Brain pericyte (primary cell): Measurements from ENCODE around the gene TGFBI.

Source experiments
- DNase-seq: peaks from one replicate; pipeline ENCODE4 v3.0.0-alpha.2; 2012; ENCODE audit warnings: low read depth, low spot score

TGFBI gene

GRCh38 chr5:136025900-136026299 is 2.9 kb upstream of the TGFBI start:
- no peak for DNase-seq

GRCh38 chr5:136026636-136027035 is 2.2 kb upstream of the TGFBI start:
- no peak for DNase-seq

DNA sequence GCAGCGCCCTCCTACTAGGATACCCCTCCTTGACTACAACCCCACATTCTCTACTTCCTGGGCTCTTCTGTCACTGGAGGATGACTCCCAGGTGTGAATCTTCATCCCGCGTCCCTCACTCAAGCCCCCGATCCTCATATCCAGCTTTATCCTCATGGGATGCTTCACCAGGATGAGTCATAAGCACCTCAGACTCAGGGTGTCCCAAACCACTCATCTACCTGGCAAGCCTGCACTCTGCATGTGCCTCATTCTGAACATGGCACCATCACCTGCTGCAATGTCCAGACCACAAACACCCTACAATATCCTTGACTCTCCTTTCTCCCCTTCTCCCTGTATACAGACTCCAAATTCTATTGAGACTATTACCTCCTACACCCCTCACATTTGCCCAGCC is 1.5 kb upstream of the TGFBI start:
- no peak for DNase-seq

DNA sequence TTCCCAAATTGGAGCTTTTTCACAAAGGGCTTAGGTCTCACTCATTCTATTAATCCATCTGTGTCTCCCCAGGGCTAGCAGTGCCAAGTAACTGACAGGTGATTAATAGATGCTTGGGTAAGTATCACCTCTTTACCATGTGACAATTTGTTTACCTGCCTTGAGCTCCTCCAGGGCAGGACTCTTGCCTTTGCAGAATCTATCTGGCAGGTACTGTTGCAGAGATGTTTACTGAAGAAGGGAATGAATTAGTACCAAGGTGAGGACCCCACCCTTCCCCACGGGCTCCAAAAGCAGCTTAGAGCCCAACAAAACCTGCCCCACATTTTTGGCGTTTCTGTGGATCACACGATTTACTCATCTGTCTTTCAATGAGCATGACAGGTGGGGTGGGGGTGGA is 698 bp upstream of the TGFBI start:
- DNase-seq, result no peak

GRCh38 chr5:136030252-136030651 is 1.5 kb downstream of the TGFBI start:
- DNase-seq, result no peak

DNA sequence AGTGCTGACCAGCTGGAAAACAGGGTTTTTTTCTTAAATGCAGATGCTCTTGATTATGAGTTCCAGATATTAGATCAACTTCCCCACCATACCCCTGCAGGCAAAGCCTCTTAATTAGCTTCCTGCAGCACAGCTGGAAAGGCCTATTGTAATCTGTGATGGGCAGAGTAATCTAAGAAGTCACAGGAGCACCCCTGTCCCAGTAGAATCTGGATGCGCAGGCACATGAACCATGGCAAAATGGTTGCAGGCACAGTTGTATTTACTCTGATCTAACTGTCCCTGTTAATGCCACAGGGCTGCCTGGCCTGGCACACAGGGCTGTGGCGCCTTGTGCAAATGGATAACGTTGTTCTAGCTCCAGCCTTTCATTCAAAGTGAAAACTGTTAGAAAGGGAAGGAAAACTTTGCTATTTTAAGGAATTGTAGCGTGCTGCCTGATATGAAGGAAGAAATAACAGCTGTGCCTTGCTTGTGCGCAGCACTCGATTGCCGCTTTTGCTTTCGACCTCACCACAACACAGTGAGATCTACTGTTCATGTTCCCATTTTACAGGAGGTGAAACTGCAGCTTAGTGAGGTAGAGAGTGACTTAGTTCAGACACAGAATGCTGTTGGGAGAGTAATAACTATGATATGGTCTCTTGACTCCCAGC is 2.3 kb downstream of the TGFBI start:
- DNase-seq, result no peak

GRCh38 chr5:136031711-136032110 is 2.9 kb downstream of the TGFBI start:
- DNase-seq, result no peak

- no peak for DNase-seq
These were observed 3.8 kb downstream of the TGFBI start for GRCh38 chr5:136032564-136032963.

DNA sequence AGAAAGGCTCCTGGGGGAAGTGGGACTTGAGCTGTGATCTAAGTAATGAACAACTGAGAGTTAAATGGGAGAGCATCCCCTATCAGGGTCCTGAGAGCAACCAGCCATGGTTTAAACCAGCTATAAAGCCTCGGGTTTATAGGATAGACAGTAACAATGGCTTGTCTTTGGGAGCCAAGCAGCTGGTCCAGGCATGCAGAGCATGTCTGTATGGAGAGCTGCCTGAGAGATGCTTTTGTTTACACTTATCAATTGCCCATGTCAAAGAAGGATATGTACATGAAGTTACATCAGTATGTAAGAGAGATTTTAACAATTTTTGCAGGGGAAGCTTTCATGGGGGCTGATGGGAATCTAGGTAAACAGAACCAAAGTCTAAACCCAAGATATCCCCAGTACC is 4.4 kb downstream of the TGFBI start:
- DNase-seq, result no peak

DNA sequence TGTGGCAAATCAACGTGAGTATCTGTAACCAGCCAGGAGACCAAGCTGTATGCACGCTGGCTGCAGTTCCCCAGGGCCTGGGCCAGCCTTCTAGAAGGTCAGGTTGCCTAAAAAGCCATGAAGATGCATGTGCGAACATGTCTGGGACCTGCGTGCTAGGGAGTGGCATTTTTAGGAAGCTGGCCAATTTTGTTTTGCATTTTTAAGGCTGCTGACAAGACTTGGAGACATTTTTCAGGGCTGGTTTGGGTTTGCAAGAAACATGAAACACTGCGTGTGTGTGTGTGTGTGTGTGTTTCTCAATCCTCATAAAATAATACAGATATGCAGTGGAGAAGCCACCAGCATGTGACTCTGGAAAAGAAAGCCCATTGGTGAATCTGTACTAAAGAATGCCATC is 5.1 kb downstream of the TGFBI start:
- DNase-seq, result no peak

- DNase-seq, result no peak
These were observed 5.7 kb downstream of the TGFBI start for GRCh38 chr5:136034492-136034891.

DNA sequence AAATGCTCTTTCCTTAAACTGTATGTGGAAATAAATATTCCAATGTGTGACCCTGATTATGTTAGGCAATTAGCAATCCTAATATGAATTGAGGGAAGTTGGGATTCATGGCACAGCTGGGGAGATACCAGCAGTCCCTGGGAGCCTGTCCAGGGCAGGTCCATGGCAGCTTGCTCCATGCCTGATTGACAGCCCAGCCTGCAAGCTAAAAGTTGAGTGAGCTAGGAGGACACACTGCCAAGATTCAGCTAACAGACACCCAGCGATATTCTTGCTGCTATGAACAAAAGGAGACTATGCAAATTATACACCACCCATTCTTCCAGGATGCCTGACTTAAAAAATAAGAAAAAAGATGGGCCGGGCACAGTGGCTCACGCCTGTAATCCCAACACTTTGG is 6.2 kb downstream of the TGFBI start:
- no peak for DNase-seq

GRCh38 chr5:136035837-136036236 is 7.0 kb downstream of the TGFBI start:
- no peak for DNase-seq

GRCh38 chr5:136036293-136036911 is 7.6 kb downstream of the TGFBI start:
- DNase-seq, result no peak

GRCh38 chr5:136037001-136037705 is 8.4 kb downstream of the TGFBI start:
- no peak for DNase-seq

DNA sequence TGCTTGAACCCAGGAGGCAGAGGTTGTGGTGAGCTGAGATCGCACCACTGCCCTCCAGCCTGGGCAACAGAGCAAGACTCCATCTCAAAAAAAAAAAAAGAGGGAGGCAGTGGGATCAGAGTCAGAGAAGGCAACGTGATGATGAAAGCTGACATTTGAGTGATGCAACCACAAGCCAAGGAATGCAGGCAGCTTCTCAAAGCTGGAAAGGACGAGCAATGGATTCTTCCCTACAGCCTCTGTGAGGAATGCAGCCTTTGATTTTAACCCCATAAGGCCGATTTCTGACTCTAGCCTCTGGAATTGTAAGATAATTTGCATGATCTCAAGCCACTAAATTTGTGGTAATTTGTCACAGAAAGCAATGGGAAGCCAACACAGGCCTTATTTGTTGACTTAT is 9.8 kb downstream of the TGFBI start:
- DNase-seq, result no peak

- DNase-seq, result no peak
These were observed 10.4 kb downstream of the TGFBI start for GRCh38 chr5:136039202-136039601.

- DNase-seq, result no peak
These were observed 12.1 kb downstream of the TGFBI start for GRCh38 chr5:136040746-136041415.

- no peak for DNase-seq
These were observed 13.4 kb downstream of the TGFBI start for GRCh38 chr5:136042156-136042555.

GRCh38 chr5:136042665-136043121 is 13.9 kb downstream of the TGFBI start:
- DNase-seq, result no peak

GRCh38 chr5:136043551-136043950 is 14.8 kb downstream of the TGFBI start:
- no peak for DNase-seq

GRCh38 chr5:136043968-136044610 is 15.3 kb downstream of the TGFBI start:
- no peak for DNase-seq
